SW 1271 (cell line): ENCODE data around the gene C2orf72.
"Not testable (repeated sequence)": the region's sequence is repeated elsewhere in the genome, so short reads cannot be mapped to it uniquely, and the experiment has no call there.

Experiments
- DNase-seq, 2 experiments: peaks; one replicate each; lab custom pipeline; 2025; lab: John Stamatoyannopoulos, UW

C2orf72 gene

DNA sequence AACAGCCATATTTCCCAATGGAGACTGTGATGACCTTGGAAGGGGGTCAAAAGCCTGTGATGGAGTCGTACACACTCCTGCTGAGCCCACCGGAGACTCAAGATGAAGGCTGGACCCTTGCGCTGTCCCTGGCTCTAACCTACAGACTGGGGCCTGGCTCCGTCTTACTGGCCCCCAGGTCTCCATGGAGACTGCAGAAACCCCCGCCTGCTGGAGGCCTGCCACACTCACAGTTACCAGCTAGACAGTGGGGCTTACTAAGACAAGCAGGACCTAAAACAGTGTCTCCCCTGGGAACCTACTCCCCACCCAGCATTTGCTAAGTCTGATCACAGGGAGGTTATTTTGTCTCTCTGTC lies 9.6 kb downstream of the C2orf72 start:
- no peak for DNase-seq

- no peak for DNase-seq
Observed at GRCh38 chr2:231047274-231047922, 10.1 kb downstream of the C2orf72 start.

- DNase-seq, result no peak
Observed at GRCh38 chr2:231047923-231048915, 10.9 kb downstream of the C2orf72 start.

DNA sequence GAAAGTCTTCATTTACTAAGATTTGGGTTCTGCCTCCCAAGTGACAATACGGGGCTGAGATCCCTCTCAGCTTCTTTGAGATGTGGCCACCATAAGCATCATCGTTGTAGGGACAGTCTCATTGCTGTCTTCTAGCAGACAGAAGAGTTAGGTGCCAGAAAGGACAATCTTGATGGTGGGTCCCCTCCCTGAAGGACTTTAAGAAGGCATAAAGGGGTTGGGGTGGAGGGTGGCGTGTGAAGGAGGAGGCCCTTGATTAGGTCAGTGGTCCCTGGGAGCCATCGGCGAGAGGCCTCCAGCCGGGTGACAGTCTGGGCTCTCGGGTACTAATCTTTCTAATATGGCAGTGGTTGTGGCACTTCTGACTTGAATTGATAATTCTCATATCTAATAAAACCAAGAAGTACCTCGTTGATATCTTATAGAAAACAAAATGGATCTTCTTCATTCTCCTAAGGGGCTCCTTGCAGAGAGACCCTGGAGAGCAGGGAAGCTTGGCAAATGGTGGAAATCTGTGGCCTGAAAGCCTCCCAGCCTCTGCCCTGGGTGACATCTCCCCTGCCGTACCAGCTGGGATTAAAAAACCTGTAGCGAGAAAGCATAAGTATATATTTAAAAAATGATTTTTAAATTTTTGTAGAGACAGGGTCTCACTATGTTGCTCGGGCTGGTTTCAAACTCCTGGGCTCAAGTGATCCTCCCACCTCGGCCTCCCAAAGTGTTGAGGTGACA lies 12.1 kb downstream of the C2orf72 start:
- no peak for DNase-seq

DNA sequence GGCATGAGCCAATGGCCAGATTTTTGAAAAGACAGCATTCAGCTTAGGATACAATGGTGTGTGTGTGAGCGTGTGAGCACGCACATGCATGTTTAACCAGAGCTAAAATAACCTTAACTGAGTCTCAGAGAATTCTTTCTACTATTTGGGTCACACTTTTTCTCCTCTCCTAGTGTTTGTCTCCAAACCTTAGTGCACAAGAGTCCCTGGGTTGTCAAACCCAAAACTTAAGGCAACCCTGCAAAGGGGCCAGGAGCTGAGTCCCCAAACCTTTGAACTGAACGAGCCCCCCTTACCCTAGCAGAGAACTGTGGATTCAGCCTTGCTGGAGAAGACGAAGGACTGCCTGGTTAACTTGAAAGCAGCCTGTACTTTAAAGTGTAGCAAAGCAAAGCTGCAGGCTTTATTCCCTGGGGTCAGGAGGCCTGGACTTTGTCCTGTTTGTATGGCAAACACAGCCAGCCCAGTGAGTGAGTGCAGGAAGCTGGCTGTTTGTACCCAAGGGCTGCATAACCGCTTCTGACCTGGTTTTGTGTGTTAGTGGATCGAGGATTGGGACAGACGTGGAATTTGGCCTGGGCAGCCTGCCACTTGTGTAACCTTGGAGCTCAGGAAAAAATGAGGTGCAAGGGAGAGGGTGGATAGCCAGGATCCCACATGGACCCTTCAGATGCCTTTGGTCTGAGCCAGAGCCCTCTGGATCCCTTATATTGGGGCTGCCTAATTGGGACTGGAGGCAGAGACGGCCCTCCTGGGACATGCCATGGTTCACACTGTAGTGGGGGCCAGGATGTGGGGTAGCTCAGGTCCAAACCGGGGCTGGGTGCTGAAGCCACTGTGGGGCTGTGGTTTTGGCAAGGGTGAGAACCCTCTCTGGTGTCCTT lies 12.9 kb downstream of the C2orf72 start:
- no peak for DNase-seq

DNA sequence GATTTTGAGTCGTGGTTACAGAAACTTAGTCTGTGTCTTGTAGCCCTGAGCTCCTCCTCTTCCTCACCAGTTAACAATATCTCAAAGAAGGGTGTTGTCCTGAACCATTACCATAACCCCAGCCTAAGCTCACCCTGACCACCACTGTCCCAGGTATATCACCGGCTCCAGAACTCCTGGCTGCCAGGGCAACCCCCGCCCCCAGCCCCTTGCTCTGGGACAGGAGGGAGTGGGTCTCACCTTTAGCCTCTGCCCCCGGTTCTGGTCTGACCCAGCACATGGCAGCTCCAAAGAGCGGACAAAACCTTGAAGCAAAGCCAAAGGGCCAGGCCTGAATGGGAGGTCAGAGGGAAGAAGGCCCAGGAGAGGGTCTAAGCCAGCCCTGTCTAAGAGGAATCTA lies 13.8 kb downstream of the C2orf72 start:
- no peak for DNase-seq

GRCh38 chr2:231052494-231053451 lies 15.4 kb downstream of the C2orf72 start:
- DNase-seq, result peak; percentile 30 to 74

- no peak for DNase-seq
Observed at GRCh38 chr2:231053846-231054245, 16.5 kb downstream of the C2orf72 start.

DNA sequence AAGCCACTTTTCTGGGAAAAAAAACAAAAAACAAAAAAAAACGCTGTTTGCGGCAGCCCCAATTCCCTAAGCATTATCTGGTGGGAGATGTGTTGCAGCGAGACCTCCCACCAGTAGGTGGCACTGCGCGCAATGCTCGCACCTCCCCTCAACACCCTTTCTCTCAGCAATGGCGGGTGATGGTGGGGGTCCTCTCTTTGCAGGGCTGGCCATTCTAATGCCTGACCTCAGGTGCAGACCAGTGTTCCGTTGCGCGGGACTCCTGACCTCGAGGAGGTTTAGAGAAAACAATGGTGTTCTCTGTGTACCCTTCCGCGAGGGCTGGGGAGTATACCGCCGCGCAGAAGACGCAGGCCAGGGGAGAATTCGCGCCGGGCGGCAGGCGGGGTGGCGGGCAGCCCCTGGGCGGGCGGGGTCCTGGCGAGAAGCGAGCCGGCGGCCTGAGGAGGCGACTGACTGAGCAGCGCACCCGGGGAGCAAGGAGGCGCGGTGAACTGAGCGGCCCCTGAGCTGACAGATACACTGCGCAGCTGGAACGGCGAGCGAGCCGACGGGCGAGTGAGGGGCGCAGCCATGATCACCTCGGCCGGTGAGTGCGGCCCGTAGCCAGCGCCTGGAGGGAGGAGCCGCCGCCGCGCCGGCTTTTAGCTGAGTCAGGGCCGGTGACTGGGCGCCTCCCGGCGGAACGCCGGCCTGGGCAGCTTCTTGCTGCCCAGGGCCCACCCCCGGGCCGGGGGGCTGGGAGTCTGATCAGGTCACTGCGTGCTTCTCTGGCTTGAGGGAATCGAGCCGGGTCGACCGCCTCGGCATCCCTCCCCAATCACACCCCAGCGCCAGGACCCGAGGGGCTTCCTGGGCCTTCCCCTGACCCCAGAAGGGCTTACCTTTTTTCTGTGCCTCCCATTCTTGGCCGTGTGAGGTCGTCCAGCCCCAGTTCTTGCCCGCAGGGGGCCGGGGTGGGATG lies 19.4 kb downstream of the C2orf72 start, which contains the start of gene PSMD1:
Gene PSMD1 (plus strand): TSS at position 415 of the 964 bp plus-strand sequence. CDS start 159 bp downstream, at position 574.
- DNase-seq, result peak; percentile 57 to 87

GRCh38 chr2:231057590-231057989 lies 20.3 kb downstream of the C2orf72 start:
- DNase-seq, result no peak

- no peak for DNase-seq
Observed at GRCh38 chr2:231058761-231059550, 21.6 kb downstream of the C2orf72 start.

- no peak for DNase-seq
Observed at GRCh38 chr2:231059756-231060155, 22.4 kb downstream of the C2orf72 start.

DNA sequence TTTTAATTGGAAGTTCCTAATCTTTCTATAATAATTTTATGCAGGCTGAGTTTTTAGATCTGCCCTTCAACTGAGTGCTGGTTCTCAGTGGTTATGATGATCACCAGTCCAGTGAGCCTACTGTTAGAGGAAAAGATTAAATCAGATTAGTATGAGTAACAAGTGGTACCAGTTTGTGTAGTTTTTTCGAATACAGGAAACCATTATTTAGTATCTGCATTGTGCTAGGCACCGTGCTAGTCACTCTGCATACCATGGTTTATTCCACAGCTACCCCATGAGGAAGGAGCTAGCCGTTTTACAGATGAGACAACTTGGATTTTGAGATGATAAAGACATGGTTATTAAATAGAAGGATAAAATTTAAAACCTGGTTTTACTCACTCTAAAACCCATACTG lies 25.5 kb downstream of the C2orf72 start:
- no peak for DNase-seq

GRCh38 chr2:231063347-231063746 lies 26.0 kb downstream of the C2orf72 start:
- no peak for DNase-seq

DNA sequence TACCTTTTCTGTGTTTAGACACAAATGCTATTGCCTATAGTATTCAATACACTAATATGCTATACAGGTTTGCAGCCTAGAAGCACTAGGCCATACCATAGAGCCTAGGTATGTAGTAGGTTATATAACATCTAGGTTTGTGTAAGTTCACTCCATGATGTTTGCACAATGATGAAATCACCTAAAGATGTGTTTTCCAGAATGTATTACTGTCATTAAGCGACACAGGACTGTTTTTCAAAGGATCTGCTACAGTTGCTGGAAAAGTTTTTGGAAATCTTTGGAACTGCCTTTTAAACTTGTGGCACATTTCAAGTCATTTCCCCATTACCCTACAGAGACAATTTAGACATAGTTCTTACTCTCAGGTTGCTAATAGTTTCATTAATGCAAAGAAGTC lies 28.6 kb downstream of the C2orf72 start:
- no peak for DNase-seq

GRCh38 chr2:231067531-231067930 lies 30.2 kb downstream of the C2orf72 start:
- DNase-seq, result not testable (repeated sequence)

DNA sequence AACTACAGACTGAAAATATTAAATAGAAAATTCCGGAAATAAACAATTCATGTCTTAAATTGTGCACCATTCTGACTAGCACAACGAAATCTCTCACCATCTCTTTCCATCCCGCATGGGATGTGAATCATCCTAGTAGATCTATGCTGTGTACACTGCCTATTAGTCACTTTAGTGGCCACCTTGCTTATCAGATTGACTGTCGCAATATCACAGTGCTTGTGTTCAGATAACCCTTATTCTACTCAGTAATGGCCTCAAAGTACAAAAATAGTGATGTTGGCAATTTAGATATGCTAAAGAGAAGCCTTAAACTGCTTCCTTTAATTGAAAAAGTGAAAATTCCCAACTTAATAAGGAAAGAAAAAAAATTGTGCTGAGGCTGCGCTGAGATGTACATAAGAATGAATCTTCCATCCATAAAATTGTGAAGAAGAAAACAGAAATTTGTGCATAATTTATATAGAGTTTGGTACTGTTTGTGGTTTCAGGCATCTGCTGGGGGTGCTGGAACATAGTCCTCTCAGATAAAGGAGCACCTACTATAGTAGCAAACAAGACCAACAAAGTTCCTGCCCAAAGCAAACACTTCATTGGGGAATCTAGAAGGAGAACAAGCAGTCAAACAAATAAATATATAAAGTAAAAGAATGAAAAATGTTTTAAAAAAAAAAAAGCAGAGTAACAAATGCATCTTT lies 31.4 kb downstream of the C2orf72 start:
- DNase-seq, result peak; percentile 46 to 66
